KG1 (cell line): Measurements from ENCODE around the gene HJV.
A peak's percentile ranks its signal among the peaks of the same experiment; 100 is the strongest.
"Not testable (repeated sequence)": the region's sequence is repeated elsewhere in the genome, so short reads cannot be mapped to it uniquely, and the experiment has no call there.

Source experiments
- DNase-seq: peaks from one replicate; lab custom pipeline; 2025; lab: John Stamatoyannopoulos, UW

HJV gene

GRCh38 chr1:146021622-146022402, at the start of gene HJV:
Gene HJV, minus strand, starts transcription at chr1:146021735. Its CDS starts 1,504 bp downstream, at chr1:146020231.
- no peak for DNase-seq

- DNase-seq: not testable (repeated sequence)
These were observed 37.6 kb upstream of the HJV start for GRCh38 chr1:146059148-146059547.

GRCh38 chr1:146051852-146052676, 30.5 kb upstream of the HJV start:
- DNase-seq: not testable (repeated sequence)

GRCh38 chr1:146051452-146051851, 29.9 kb upstream of the HJV start:
- DNase-seq: no peak

GRCh38 chr1:146050652-146050963, 29.1 kb upstream of the HJV start:
- DNase-seq: not testable (repeated sequence)

- DNase-seq: not testable (repeated sequence)
These were observed 28.5 kb upstream of the HJV start for GRCh38 chr1:146049866-146050651.

GRCh38 chr1:146049436-146049835, 27.9 kb upstream of the HJV start:
- DNase-seq: no peak

- not testable (repeated sequence) for DNase-seq
These were observed 27.1 kb upstream of the HJV start for GRCh38 chr1:146048514-146049115.

GRCh38 chr1:146046664-146047063, 25.1 kb upstream of the HJV start:
- no peak for DNase-seq

- DNase-seq: no peak
These were observed 18.3 kb upstream of the HJV start for GRCh38 chr1:146039844-146040194.

GRCh38 chr1:146036965-146037646, 15.6 kb upstream of the HJV start:
- peak; percentile 93 for DNase-seq

- DNase-seq: no peak
These were observed 14.9 kb upstream of the HJV start for GRCh38 chr1:146036241-146036964.

GRCh38 chr1:146035048-146035423, 13.5 kb upstream of the HJV start:
- DNase-seq: no peak

GRCh38 chr1:146032631-146033219, 11.2 kb upstream of the HJV start:
- DNase-seq: peak; percentile 26

GRCh38 chr1:146031476-146031875, 9.9 kb upstream of the HJV start:
- DNase-seq: no peak

GRCh38 chr1:146029117-146029516, 7.6 kb upstream of the HJV start:
- no peak for DNase-seq

GRCh38 chr1:146026650-146027049, 5.1 kb upstream of the HJV start:
- not testable (repeated sequence) for DNase-seq

- DNase-seq: not testable (repeated sequence)
These were observed 4.4 kb upstream of the HJV start for GRCh38 chr1:146025787-146026495.

GRCh38 chr1:146022403-146023127, 1.0 kb upstream of the HJV start:
- no peak for DNase-seq
